Parathyroid adenoma (tissue), 2 donors: ENCODE measurements around the gene FBXL13.

ENCODE experiments used
- H2AFZ ChIP-seq: fragments of 300-600 bp; sonication (generic); one replicate; pipeline ENCODE4 v1.7.0; 2017; ENCODE audit warnings: antibody characterized with exemption, mild to moderate bottlenecking
- H3K27ac ChIP-seq: fragments of 300-600 bp; sonication (generic); one replicate; pipeline ENCODE4 v1.7.0; 2017
- H3K27me3 ChIP-seq: fragments of 300-600 bp; sonication (generic); one replicate; pipeline ENCODE4 v1.7.0; 2017; ENCODE audit warnings: low read length; ENCODE audit not compliant: control insufficient read depth, insufficient read depth
- H3K36me3 ChIP-seq: fragments of 300-600 bp; sonication (generic); one replicate; pipeline ENCODE4 v1.7.0; 2017; ENCODE audit warnings: low read length; ENCODE audit not compliant: control insufficient read depth, insufficient read depth
- H3K4me1 ChIP-seq: fragments of 300-600 bp; sonication (generic); one replicate; pipeline ENCODE4 v1.7.0; 2017; ENCODE audit warnings: control low read depth
- H3K4me2 ChIP-seq: fragments of 300-600 bp; sonication (generic); one replicate; pipeline ENCODE4 v1.7.0; 2017; ENCODE audit warnings: low read length
- H3K4me3 ChIP-seq: fragments of 300-600 bp; sonication (generic); one replicate; pipeline ENCODE4 v1.7.0; 2017; ENCODE audit warnings: low read depth, low read length
- H3K79me2 ChIP-seq: fragments of 300-600 bp; sonication (generic); one replicate; pipeline ENCODE4 v1.7.0; 2017; ENCODE audit warnings: control low read depth
- H3K9ac ChIP-seq: fragments of 300-600 bp; sonication (generic); one replicate; pipeline ENCODE4 v1.7.0; 2017; ENCODE audit warnings: mild to moderate bottlenecking
- H3K9me3 ChIP-seq: fragments of 300-600 bp; sonication (generic); one replicate; pipeline ENCODE4 v1.7.0; 2017; ENCODE audit warnings: low read length; ENCODE audit not compliant: control insufficient read depth
- CTCF ChIP-seq: fragments of 300-600 bp; sonication (generic); IDR thresholded peaks from one replicate; pipeline ENCODE4 v1.7.0; 2017; ENCODE audit warnings: antibody characterized with exemption, mild to moderate bottlenecking
- donor health status: primary hyperparathyroidism.

Gene FBXL13

GRCh38 chr7:102951839-102952238 lies 122.8 kb downstream of the FBXL13 start:
- no peaks in the 10 kb centered on the region for H3K36me3 ChIP-seq
- no peak overlapping the region for H3K4me3 ChIP-seq
- H2AFZ ChIP-seq: no peak overlapping the region
- no peaks in the 10 kb centered on the region for H3K27me3 ChIP-seq
- TF ChIP-seq CTCF: no peak
- no peaks in the 10 kb centered on the region for H3K9me3 ChIP-seq
- no peak overlapping the region for H3K4me2 ChIP-seq
- H3K27ac ChIP-seq: no peak overlapping the region
- H3K4me1 ChIP-seq: no peaks in the 10 kb centered on the region
- no peak overlapping the region for H3K9ac ChIP-seq
- H3K79me2 ChIP-seq: no peaks in the 10 kb centered on the region

- Histone ChIP-seq H3K9me3 (no peaks in the 10 kb centered on the region), H3K4me3 (no peak overlapping the region), H3K36me3 (no peaks in the 10 kb centered on the region), H3K9ac (no peak overlapping the region), H2AFZ (no peak overlapping the region), H3K27ac (no peak overlapping the region), H3K4me2 (no peak overlapping the region), H3K4me1 (no peaks in the 10 kb centered on the region), H3K79me2 (no peaks in the 10 kb centered on the region), H3K27me3 (no peaks in the 10 kb centered on the region)
- TF ChIP-seq CTCF: no peak
Observed at GRCh38 chr7:102944241-102944640, 130.4 kb downstream of the FBXL13 start.

DNA sequence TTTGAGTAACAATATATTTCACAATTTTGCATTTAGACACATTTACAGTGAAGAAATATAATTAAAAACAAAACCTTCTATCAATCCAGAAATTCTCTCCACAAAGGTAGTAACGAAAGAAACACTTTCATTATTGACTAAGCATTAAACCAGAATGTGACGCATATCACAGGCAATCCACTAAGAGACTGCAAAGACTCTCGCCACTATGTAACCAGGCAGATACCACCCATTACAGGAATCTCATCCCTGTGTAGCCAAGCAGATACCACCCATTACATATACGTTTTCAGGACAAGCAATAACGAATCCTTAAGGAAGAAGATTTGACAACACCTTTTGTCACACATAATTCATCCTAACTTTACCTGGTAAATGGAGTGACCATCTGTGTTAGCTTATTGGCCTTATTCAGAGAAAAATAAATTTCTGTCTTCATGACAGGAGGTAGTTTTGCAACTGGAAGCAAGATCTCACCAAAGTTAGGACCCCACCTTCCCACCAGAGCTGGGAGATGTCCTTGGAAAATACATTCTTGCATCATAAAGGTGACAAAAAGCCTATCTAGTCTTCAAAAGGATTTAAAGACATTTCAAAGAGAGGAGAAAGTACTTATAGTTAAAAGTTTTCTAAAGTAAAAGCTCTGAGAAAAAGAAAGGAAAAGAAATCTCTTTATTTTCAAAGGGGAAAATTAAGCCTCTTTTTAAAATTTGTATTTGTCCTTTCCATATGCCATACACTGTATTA lies 131.0 kb downstream of the FBXL13 start:
- Histone ChIP-seq H3K36me3 (no peaks in the 10 kb centered on the region), H3K9me3 (no peaks in the 10 kb centered on the region), H3K27ac (no peak overlapping the region), H2AFZ (no peak overlapping the region), H3K79me2 (no peaks in the 10 kb centered on the region), H3K4me1 (no peaks in the 10 kb centered on the region), H3K4me3 (no peak overlapping the region), H3K4me2 (no peak overlapping the region), H3K27me3 (no peaks in the 10 kb centered on the region), H3K9ac (no peak overlapping the region)
- no peak for TF ChIP-seq CTCF

GRCh38 chr7:102942868-102943267 lies 131.7 kb downstream of the FBXL13 start:
- H3K36me3 ChIP-seq: no peaks in the 10 kb centered on the region
- no peak overlapping the region for H3K4me2 ChIP-seq
- no peak overlapping the region for H3K27ac ChIP-seq
- no peaks in the 10 kb centered on the region for H3K79me2 ChIP-seq
- no peaks in the 10 kb centered on the region for H3K27me3 ChIP-seq
- H3K4me1 ChIP-seq: no peaks in the 10 kb centered on the region
- no peak overlapping the region for H2AFZ ChIP-seq
- TF ChIP-seq CTCF: no peak
- H3K9me3 ChIP-seq: no peaks in the 10 kb centered on the region
- H3K9ac ChIP-seq: no peak overlapping the region
- H3K4me3 ChIP-seq: no peak overlapping the region
